GM18498 (cell line): ENCODE data around the gene MED12L.

Source experiments
- ATAC-seq: cut with Tn5 transposase; IDR thresholded peaks from one replicate; pipeline ENCODE4 v1.9.1; 2021; ENCODE audit warnings: mild to moderate bottlenecking, moderate library complexity; ENCODE audit not compliant: unreplicated experiment

The MED12L gene

DNA sequence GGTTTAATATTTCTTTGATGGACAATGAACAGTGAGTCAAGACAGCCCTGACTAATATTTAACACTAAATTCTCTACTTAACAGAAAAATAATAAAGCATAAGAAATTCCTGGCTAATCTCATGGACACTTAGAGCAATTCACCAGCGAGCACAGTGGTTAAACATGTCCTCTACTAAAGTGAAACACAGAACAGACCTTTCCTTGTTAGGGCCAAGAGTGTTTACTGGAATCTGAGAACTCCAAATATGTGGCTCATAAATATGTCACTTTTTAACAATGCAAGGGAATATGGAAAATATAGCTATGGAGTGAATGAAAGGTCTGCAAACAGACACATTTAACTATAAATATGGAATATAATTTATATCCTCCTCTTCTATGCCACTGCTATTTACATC is 394.0 kb downstream of the MED12L start:
- ATAC-seq: no peak

DNA sequence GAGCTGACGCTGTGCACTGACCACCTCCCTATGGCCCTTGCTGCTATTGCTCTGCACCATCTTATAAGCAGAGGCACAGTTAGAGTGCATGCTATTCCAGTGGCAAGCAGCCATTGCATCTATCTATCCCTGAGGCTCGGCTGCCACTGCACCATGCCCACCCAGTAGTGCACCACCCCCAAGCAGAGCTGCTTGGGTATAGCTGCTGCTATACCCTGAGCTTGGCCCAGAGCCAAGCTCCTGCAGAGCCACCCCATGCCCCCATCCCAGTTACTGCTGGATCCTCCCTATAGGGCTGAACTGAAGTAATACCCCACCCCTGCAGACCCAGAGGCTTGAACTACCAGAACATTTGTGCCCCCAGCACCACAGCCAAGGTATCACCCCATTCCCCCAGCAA is 395.0 kb downstream of the MED12L start:
- ATAC-seq: no peak

DNA sequence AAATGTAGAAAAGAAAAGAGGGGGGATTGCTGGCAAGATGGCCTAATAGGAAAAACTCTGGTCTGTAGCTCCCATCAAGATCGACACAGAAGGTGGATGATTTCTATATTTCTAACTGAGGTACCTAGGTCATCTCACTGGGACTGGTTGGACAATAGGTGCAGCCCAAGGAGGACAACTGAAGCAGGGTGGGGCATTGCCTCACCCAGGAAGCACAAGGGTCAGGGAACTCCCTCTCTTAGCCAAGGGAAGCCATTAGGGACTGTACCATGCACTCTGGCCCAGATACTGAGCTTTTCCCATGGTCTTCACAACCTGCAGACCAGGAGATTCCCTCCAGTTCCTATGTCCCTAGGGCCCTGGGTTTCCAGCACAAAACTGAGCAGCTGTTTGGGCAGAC is 398.0 kb downstream of the MED12L start:
- ATAC-seq: no peak

DNA sequence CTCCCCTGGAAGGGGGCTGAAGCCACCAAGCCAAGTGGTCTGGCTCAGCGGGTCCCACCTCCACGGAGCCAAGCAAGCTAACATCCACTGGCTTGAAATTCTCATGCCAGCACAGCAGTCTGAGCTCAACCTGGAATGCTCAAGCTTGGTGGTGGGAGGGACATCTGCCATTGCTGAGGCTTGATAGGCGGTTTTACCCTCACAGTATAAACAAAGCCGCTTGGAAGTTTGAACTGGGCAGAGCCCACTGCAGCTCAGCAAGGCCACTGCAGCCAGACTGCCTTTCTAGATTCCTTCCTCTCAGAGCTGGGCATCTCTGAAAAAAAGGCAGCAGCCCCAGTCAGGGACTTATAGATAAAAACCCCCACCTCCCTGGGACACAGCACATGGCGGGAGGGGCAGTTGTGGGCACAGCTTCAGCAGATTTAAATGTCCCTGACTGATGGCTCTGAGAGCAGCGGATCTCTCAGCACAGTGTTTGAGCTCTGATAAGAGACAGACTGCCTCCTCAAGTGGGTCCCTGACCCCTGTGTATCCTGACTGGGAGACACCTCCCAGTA is 398.6 kb downstream of the MED12L start:
- no peak for ATAC-seq
